ENCODE results near the gene RAD9A. TPM values are rescaled to one million over a fixed set of nuclear protein-coding genes. Genes with fewer than 3 reads are reported as not detected.
A peak's percentile ranks its signal among the peaks of the same experiment; 100 is the strongest.

Gene RAD9A
- total and polyA plus RNA-seq, 2 experiments from 2014 or later: 13.9 to 17.0 TPM

- peak within 1 kb of the TSS; percentile 44 for H3K4me3 ChIP-seq
- H3K36me3 Mint-ChIP-seq (ENCODE audit: low read depth): peaks cover 35% of the 10 kb centered on the region
- no peak within 1 kb of the TSS for H2AFZ ChIP-seq
- H3K36me3 ChIP-seq (ENCODE audit: insufficient read depth): 0 out of 2 replicates have a peak, but pooled peaks cover 3% of the 10 kb centered on the region
- DNase-seq (ENCODE audit: low spot score) (peak; percentile 62), ATAC-seq (peak; percentile 49)
- no peaks in the 10 kb centered on the region for H3K79me2 ChIP-seq (replicated peaks; ENCODE audit: insufficient read depth)
- H3K9me2 ChIP-seq (ENCODE audit: insufficient read depth): no peaks in the 10 kb centered on the region
- H3K27me3 Mint-ChIP-seq (ENCODE audit: insufficient read depth, low read depth, poor library complexity): peaks cover 11% of the 10 kb centered on the region
- peaks cover 14% of the 10 kb centered on the region for H3K4me1 ChIP-seq (ENCODE audit: insufficient read depth)
- peaks cover 26% of the 10 kb centered on the region for H3K4me1 Mint-ChIP-seq
- no peaks in the 10 kb centered on the region; the same call in 2 of the 3 replicates for H3K9me3 Mint-ChIP-seq
- peak within 1 kb of the TSS; percentile 52; the same call in 2 of the 3 replicates for H3K4me3 Mint-ChIP-seq
- peak within 1 kb of the TSS; percentile 94 for H3K27ac Mint-ChIP-seq
- H3F3A ChIP-seq (replicated peaks; ENCODE audit: low read depth): 0 out of 2 replicates have a peak, but pooled peaks cover 12% of the 10 kb centered on the region
- peak within 1 kb of the TSS; percentile 96 for H3K27ac ChIP-seq (ENCODE audit: low read depth)
- no peaks in the 10 kb centered on the region for H4K20me1 ChIP-seq (replicated peaks; ENCODE audit: insufficient read depth)
- TF ChIP-seq ZNF462 (CRISPR knock-in tag; IDR thresholded peaks at IDR 0.05): no peak
- 0 out of 2 replicates have a peak, but pooled peaks have one; percentile 23 for TF ChIP-seq ETS1 (IDR thresholded peaks at IDR 0.05)
- H3K27me3 ChIP-seq (ENCODE audit: insufficient read depth): no peaks in the 10 kb centered on the region
- H3K4me2 ChIP-seq: peak within 1 kb of the TSS; percentile 60; the same call in 1 of the 2 replicates
Measured at GRCh38 chr11:67437082-67437808, 45.5 kb downstream of the RAD9A start, which contains the start of gene PTPRCAP. Gene PTPRCAP, minus strand, starts transcription at chr11:67437682. Its CDS starts 63 bp downstream, at chr11:67437619.

Measured in GM23338 (cell line).